Panc1 (cell line): ENCODE data around the gene PTGR1.

ENCODE experiments used
- TCF7L2 ChIP-seq: IDR thresholded peaks from 2 replicates; pipeline ENCODE4 v1.6.1; 2011; ENCODE audit warnings: mild to moderate bottlenecking, low read depth, low read length, inconsistent platforms
- TF ChIP-seq, protein P1 (sequence below): fragments of 450-650 bp; IDR thresholded peaks from 2 replicates; pipeline ENCODE4 v1.5.1; 2017; ENCODE audit warnings: mild to moderate bottlenecking
- TF ChIP-seq, protein P2 (sequence below), 2 experiments: IDR thresholded peaks; 2 replicates each; pipeline ENCODE4 v1.6.1; 2011 to 2012; ENCODE audit warnings: low read depth in 2 of 2, control low read depth in 1 of 2, low read length in 1 of 2, mild to moderate bottlenecking in 1 of 2, moderate library complexity in 1 of 2; ENCODE audit not compliant: insufficient read depth in 1 of 2

DNA sequence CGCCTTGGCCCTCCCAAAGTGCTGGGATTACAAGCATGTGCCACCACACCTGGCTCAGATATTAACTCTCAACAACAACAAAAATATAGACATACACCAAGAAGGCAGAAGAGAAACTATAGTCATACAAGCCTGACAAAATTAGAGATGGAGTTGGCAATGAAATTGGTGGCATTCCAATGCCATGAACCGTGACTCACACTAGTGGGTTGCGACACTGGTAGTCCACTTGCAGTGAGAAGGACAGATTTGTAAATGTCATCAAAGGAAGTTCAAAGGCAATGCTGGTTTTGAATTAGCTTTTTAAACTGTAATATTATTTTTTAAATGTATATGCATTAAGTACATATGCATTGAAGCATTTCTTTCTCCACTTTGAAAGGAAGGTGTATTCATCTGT, 23.2 kb upstream of the PTGR1 start:
- TF ChIP-seq, protein P1, sequence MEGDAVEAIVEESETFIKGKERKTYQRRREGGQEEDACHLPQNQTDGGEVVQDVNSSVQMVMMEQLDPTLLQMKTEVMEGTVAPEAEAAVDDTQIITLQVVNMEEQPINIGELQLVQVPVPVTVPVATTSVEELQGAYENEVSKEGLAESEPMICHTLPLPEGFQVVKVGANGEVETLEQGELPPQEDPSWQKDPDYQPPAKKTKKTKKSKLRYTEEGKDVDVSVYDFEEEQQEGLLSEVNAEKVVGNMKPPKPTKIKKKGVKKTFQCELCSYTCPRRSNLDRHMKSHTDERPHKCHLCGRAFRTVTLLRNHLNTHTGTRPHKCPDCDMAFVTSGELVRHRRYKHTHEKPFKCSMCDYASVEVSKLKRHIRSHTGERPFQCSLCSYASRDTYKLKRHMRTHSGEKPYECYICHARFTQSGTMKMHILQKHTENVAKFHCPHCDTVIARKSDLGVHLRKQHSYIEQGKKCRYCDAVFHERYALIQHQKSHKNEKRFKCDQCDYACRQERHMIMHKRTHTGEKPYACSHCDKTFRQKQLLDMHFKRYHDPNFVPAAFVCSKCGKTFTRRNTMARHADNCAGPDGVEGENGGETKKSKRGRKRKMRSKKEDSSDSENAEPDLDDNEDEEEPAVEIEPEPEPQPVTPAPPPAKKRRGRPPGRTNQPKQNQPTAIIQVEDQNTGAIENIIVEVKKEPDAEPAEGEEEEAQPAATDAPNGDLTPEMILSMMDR: no peak
- TF ChIP-seq, protein P2, sequence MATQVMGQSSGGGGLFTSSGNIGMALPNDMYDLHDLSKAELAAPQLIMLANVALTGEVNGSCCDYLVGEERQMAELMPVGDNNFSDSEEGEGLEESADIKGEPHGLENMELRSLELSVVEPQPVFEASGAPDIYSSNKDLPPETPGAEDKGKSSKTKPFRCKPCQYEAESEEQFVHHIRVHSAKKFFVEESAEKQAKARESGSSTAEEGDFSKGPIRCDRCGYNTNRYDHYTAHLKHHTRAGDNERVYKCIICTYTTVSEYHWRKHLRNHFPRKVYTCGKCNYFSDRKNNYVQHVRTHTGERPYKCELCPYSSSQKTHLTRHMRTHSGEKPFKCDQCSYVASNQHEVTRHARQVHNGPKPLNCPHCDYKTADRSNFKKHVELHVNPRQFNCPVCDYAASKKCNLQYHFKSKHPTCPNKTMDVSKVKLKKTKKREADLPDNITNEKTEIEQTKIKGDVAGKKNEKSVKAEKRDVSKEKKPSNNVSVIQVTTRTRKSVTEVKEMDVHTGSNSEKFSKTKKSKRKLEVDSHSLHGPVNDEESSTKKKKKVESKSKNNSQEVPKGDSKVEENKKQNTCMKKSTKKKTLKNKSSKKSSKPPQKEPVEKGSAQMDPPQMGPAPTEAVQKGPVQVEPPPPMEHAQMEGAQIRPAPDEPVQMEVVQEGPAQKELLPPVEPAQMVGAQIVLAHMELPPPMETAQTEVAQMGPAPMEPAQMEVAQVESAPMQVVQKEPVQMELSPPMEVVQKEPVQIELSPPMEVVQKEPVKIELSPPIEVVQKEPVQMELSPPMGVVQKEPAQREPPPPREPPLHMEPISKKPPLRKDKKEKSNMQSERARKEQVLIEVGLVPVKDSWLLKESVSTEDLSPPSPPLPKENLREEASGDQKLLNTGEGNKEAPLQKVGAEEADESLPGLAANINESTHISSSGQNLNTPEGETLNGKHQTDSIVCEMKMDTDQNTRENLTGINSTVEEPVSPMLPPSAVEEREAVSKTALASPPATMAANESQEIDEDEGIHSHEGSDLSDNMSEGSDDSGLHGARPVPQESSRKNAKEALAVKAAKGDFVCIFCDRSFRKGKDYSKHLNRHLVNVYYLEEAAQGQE (IDR thresholded peaks at IDR 0.05; ENCODE audit: insufficient read depth in 1 of 2, low read depth in 2 of 2, low read length in 1 of 2): no peak
- no peak for TF ChIP-seq TCF7L2
